GM13977 (cell line): Measurements from ENCODE around the gene P4HB.

Experiments
- DNase-seq: peaks from one replicate; pipeline ENCODE4 v3.0.0; 2012; ENCODE audit warnings: low spot score
- in situ Hi-C: fragments of 300-500 bp; cut with MboI; formaldehyde crosslinking; loops from one replicate; pipeline ENCODE4 v1.12.0; 2022; ENCODE audit warnings: low sequenced_read_pairs, low pct_unique_long_range_greater_than_20kb, mixed read lengths, inconsistent platforms; ENCODE audit not compliant: unreplicated experiment
- TF ChIP-seq, protein P1 (sequence below): IDR thresholded peaks from 2 replicates; pipeline ENCODE4 v1.5.1; 2012; ENCODE audit warnings: mild to moderate bottlenecking, control low read depth; ENCODE audit not compliant: insufficient read depth; ENCODE audit errors: extremely low read depth, missing control alignments

The P4HB gene

DNA sequence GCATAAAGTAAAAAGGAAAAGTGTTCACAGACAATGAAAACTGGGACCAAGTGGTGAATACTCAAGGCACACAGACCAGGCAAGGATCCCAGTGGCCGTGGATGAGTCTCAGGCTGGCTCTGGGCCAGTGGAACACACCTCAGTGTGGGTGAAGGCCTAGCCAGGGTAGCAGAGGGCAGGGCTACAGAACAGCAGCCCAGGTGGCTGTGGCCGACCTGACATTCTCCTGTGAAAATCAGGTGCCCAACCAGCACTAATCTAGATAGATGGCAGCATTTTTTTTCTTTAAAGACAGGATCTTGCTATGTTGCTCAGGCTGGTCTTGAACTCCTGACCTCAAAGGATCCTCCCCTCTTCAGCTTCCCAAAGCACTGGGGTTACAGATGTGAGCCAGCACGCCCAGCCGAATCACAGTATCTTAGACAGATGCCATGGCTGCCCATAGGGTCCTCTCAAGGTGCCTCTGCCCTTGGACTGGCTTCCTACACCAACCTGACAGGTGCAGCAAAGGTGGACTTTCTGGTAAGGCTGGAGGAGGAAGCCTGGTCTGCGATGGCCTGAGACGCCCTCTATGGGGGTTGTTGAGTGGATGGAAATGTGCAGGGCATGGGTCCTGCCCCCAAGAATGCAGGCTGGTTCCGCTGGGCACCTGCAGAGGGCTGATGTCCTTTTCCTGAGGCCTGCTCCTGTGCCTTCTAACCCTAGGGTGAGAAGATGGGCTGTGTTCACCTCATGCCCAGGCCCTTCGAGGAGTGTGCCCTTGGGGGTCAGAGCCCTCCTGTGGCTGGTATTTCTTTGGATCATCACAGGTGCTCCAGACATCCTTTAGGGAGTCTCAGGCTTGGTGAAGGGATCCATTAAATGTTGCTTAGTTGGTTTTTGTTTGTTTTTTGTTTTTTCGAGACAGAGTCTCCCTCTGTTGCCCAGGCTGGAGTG lies 3.8 kb upstream of the P4HB start:
- no peak for DNase-seq
- in situ Hi-C loops: no loop called here
- TF ChIP-seq, protein P1, sequence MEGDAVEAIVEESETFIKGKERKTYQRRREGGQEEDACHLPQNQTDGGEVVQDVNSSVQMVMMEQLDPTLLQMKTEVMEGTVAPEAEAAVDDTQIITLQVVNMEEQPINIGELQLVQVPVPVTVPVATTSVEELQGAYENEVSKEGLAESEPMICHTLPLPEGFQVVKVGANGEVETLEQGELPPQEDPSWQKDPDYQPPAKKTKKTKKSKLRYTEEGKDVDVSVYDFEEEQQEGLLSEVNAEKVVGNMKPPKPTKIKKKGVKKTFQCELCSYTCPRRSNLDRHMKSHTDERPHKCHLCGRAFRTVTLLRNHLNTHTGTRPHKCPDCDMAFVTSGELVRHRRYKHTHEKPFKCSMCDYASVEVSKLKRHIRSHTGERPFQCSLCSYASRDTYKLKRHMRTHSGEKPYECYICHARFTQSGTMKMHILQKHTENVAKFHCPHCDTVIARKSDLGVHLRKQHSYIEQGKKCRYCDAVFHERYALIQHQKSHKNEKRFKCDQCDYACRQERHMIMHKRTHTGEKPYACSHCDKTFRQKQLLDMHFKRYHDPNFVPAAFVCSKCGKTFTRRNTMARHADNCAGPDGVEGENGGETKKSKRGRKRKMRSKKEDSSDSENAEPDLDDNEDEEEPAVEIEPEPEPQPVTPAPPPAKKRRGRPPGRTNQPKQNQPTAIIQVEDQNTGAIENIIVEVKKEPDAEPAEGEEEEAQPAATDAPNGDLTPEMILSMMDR: no peak

DNA sequence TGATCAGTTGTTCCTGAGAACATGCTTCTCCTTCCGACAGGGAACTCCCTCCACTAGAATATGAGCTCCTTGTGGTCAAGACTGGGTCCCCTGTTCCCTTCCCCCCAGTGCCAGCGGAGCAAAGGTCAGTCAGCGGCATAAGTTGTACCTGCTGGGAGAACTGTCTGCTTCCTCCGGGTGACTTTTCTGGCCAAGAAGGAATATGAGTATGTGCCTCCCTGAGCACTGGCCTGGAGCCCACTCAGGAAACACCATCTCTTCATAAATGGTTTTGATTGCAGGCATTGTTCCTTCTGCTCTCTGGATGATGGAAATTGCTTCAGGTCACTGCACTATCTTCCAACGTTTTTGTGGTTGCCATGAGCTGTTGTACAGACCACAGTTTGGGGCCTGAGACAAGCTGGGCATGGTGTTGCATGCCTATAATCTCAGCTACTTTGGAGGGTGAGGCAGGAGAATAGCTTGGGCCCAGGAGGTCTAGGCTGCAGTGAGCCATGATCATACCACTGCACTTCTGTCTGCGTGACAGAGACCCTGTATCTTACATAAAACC lies 2.9 kb upstream of the P4HB start:
- DNase-seq: no peak
- in situ Hi-C loops: no loop called here
- TF ChIP-seq, protein P1: no peak

DNA sequence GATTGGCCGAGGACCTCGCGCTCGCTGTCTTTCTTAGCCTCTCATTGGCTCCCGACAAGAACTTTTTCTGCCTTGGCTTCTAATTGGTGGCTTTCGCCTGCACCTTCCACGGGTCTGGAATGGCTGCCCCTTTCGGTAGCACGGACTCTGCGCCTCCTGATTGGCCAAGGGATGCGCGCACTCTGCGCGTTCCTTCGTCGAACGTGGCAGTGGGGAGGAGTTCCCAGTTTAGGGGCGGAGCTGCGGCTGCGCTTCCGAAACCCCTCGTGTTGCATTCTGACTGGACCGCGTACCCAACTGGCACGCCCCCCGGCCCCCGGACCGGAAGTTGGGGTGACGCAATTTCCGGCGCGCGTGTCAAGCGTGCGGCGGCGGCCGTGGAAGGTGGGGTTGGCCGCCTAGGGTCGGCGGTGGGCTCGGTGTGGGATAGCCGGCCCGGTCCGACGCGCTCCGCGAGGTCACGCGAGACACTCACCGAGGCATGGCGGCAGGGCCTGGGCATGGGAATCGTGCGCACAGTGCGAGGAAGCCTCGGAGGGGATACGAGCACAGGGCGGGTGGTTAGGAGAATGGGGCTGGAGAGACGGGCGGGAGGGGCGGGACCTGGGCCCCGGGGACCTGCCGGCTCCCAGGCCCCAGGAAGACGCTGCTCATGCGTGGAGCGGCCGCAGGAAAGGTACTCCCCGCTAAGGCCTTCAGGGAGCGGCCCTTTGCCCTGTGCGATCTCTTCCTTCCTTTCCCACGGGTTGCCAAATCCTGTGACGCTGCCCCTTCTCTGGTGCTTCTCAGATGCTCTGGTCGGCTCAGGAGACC lies 627 bp upstream of the P4HB start:
- DNase-seq: peak; percentile 99
- in situ Hi-C loops: no loop called here
- TF ChIP-seq, protein P1: no peak

DNA sequence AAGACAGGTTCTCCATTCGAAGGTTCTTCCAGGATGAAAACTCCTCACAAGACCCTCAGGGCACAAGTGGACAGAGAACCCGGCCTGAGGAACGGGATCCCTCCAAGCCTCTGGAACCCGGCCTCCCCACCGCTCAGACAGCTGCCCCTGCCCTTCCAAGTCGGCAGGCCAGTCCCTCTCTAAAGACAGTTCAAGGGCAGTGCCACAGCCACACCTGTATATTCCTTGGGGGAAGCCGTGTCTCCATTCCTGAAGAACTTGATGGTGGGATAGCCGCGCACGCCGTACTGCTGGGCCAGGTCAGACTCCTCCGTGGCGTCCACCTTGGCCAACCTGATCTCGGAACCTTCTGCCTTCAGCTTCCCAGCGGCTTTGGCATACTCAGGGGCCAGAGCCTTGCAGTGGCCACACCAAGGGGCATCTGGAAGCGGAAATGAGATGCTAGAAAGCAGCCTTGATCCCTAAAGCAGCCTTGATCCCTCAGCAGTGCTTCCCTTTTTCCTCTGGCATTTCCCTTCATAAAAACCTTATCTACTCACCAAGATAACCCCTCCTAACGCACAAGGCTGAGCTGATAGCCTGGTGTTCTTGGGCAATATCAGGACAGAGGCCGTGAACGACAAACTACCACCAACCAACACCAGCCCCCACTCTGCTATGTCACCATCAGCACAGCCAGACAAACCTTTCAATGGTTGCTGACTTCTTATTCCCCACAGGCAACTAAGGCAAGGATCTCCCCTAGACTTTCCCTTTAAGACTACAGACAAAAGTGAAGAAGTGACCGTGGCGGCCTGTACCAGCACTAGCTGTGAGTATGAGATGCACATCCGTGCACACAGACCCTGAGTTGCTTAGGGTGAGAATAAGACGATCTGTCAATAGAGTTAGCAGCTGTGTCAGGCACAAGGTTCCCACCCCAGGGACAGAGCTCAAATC lies 1.1 kb downstream of the P4HB start:
- TF ChIP-seq, protein P1: no peak
- no peak for DNase-seq
- in situ Hi-C loops: no loop called here

DNA sequence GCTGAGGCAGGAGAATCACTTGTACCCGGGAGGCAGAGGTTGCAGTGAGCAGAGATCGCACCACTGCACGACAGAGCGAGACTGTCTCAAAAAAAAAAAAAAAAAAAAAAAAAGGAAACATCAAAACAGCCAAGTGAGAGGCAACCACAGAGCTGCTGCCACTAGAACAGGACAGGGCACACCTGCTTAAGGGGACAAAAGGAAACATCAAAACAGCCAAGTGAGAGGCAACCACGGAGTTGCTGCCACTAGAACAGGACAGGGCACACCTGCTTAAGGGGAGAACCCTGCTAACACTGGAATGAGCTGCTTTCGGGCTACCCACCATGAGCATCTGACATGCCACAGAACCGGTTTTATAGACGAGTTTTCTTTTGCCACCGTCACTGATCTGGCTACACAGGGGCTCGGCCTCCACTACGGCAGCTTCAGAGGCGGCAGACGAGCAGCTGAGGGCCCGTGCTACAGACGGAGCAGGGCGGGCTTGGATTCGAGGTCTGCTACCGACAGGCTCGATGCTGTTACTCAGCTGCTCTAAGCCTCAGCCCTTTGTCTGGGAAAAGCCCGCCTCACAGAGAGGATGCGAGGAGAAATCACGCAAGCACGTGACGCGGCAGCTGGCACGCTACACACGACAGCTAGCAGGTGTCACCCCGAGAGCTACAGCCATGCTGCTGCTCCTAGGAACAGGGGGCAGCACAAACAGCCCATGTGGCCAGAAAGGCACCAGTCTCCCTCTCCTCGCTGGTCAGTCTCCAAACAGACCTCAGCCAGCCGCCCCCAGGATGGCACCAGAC lies 2.0 kb downstream of the P4HB start:
- TF ChIP-seq, protein P1: no peak
- no peak for DNase-seq
- in situ Hi-C loops: no loop called here
